DOHH2 (cell line): ENCODE results near the gene HTRA3.

Source experiments
- CTCF ChIP-seq: fragments of 200-600 bp; sonication (generic); IDR thresholded peaks from one replicate; pipeline ENCODE4 v1.5.1; 2014; ENCODE audit warnings: antibody characterized with exemption, mild to moderate bottlenecking, low read depth, low read length; ENCODE audit not compliant: poor library complexity, severe bottlenecking
- EZH2phosphoT487 ChIP-seq: fragments of 200-600 bp; sonication (generic); IDR thresholded peaks from 2 replicates; pipeline ENCODE4 v1.6.1; 2017; ENCODE audit warnings: borderline replicate concordance, mild to moderate bottlenecking, antibody characterized with exemption, low read length, moderate library complexity, mixed read lengths

GRCh38 chr4:8227201-8227770, 42.3 kb upstream of the HTRA3 start:
- TF ChIP-seq CTCF, result no peak
- no peak for TF ChIP-seq EZH2phosphoT487
